Spinal cord (tissue), 10 donors: ENCODE results near the gene GTPBP1. TPM values are rescaled to one million over a fixed set of nuclear protein-coding genes. Genes with fewer than 3 reads are reported as not detected.

Experiments
- DNase-seq, 6 donors: peaks; one replicate each; pipeline versions ENCODE4 v3.0.0 to v3.0.0-alpha.2; 2013 to 2015; ENCODE audit warnings: low spot score in 6 of 6, low read depth in 4 of 6
- H3K27ac ChIP-seq: one replicate; pipeline ENCODE4 v1.5.1; 2013; ENCODE audit warnings: low read depth, low read length, control low read depth
- H3K27me3 ChIP-seq: one replicate; pipeline ENCODE4 v1.6.1; 2013; ENCODE audit warnings: low read length; ENCODE audit not compliant: control insufficient read depth, insufficient read depth
- H3K36me3 ChIP-seq: one replicate; pipeline ENCODE4 v1.6.1; 2013; ENCODE audit warnings: low read length; ENCODE audit not compliant: control insufficient read depth, insufficient read depth
- H3K4me1 ChIP-seq: one replicate; pipeline ENCODE4 v1.6.1; 2013; ENCODE audit warnings: low read length; ENCODE audit not compliant: control insufficient read depth, insufficient read depth
- H3K4me3 ChIP-seq: one replicate; pipeline ENCODE4 v1.5.1; 2013; ENCODE audit warnings: low read depth, low read length, control low read depth
- H3K9me3 ChIP-seq: one replicate; pipeline ENCODE4 v1.6.1; 2013; ENCODE audit warnings: low read length; ENCODE audit not compliant: control insufficient read depth, insufficient read depth
- WGBS: methylation state at CpG from one replicate; pipeline ENCODE4 v1.1.5; 2013; ENCODE audit warnings: missing lambda C conversion rate; ENCODE audit not compliant: insufficient coverage; 5-methylcytosine and 5-hydroxymethylcytosine counted together
- polyA plus RNA-seq, 2 donors: library from polyadenylated mRNA; unstranded; fragments of 120-200 nt; gene quantifications; one replicate each; pipeline ENCODE4 v1.2.1, GENCODE V29; 2013; ENCODE audit not compliant: insufficient read length in 2 of 2
- total RNA-seq, 2 donors: library from RNA; depleted of rRNA in 1 of 2; stranded (reverse); fragments of 120-200 nt in 1 of 2; fragments of >200 nt in 1 of 2; gene quantifications; one replicate each; pipeline versions ENCODE4 v1.2.3 to v1.2.4, GENCODE V29; 2013 to 2014
- donor health status: healthy.

The GTPBP1 gene
- total and polyA plus RNA-seq, 4 donors, result 25.0 to 79.6 (median 44.4) TPM

DNA sequence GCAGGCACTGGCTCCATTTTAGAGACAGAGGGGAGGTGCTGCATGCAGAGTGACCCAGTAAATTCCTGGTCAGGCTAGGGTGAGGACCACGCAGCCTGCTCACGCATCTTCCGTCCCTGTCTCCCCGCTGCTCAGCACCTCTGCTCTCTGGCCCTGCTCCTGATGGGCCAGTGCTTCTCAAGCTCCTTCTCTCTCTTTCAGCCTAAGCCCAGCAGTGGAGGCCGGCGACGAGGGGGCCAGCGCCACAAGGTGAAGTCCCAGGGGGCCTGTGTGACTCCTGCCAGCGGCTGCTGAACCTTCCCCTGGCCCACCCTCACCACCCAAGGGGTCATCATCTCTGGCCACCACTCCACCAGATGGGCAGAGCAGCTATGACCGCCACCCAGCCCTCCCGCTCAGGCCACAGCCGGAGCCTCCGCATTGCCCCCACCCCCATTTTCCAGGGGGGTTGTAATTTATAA is 24.7 kb downstream of the GTPBP1 start:
- no peak for DNase-seq
- no peaks in the 10 kb centered on the region for H3K27me3 ChIP-seq

DNA sequence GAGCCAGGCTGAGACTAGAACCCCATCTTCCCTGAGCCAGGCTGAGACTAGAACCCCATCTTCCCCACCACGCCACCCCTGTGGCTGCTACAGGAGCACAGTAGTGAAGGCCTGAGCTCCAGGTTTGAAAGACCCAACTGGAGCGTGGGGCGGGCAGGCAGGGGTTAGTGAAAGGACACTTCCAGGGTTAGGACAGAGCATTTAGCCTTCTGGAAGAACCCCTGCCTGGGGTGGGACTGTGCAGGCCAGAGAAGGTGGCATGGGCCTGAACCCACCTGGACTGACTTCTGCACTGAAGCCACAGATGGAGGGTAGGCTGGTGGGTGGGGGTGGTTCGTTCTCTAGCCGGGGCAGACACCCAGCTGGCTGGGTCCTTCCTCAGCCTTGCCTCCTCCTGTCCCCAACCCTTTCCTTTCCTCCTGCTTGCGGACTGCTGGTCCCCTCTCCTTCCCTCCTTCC is 26.0 kb downstream of the GTPBP1 start:
- H3K4me3 ChIP-seq, result no peak overlapping the region
- DNase-seq, result no peak
- peaks cover 35% of the 10 kb centered on the region for H3K4me1 ChIP-seq
- H3K27me3 ChIP-seq, result no peaks in the 10 kb centered on the region
- H3K27ac ChIP-seq, result no peak overlapping the region
- peaks cover 98% of the 10 kb centered on the region for H3K36me3 ChIP-seq
- no peaks in the 10 kb centered on the region for H3K9me3 ChIP-seq
- 84% methylated on average over 3 of the region's 6 CpGs for WGBS

More for the DNA sequence above, 24.7 kb downstream of the GTPBP1 start:
- WGBS, result 93% methylated on average over 9 of the region's 13 CpGs
- Histone ChIP-seq H3K4me1 (peaks cover 35% of the 10 kb centered on the region), H3K9me3 (no peaks in the 10 kb centered on the region), H3K27ac (no peak overlapping the region), H3K4me3 (no peak overlapping the region), H3K36me3 (peaks cover 98% of the 10 kb centered on the region)

DNA sequence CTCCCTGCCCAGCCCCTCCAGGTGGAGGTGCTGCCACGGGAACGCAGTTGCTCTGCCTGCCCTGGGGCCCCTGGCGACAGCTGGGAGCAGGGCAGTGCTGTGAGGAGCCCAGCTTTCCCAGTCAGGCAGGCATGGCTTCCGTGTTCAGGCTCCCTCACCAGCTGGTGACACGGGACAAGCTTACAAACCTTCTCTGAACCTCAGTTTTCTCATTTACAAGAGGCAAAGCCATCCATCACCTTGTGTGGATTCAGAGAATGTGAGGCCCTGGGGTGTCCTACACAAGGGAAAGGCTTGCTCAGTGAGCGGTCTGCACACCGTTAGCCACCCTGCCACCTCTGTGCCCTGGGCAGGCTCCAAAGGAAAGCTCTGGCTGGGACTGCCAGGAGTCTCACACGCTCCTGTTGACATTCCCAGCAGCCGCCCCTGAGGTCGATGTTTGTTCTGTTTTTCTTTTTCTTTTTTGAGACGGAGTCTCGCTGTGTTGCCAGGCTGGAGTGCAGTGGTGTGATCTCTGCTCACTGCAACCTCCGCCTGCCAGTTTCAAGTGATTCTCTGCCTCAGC is 26.6 kb downstream of the GTPBP1 start:
- H3K36me3 ChIP-seq, result peaks cover 98% of the 10 kb centered on the region
- no peaks in the 10 kb centered on the region for H3K9me3 ChIP-seq
- no peaks in the 10 kb centered on the region for H3K27me3 ChIP-seq
- H3K4me3 ChIP-seq, result no peak overlapping the region
- H3K27ac ChIP-seq, result no peak overlapping the region
- no peak for DNase-seq
- WGBS, result 58% methylated on average over 11 of the region's 13 CpGs
- peaks cover 35% of the 10 kb centered on the region for H3K4me1 ChIP-seq

DNA sequence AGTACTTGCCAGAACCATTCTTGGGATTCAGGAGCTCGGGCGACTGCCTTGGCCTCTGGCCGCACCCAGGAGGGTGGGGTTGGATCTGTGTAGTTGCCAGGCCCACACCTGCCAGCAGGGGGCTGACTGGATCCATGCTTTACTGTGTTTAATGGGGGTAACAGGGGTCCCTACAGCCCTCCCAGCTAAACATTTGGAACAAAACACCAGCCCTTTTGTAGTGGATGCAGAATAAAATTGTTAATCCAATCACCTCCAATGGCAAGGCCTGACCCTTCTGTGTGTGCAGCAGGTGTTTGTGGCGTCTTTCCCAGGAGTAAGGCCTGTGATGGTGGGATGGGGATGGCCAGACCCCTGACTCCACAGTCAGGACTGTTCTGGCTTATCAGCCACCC is 27.6 kb downstream of the GTPBP1 start:
- peak in 2 of 6 donors; percentile 70 to 72 for DNase-seq
- Histone ChIP-seq H3K4me3 (no peak overlapping the region), H3K27me3 (no peaks in the 10 kb centered on the region), H3K27ac (peak overlapping the region; percentile 45), H3K4me1 (peaks cover 35% of the 10 kb centered on the region), H3K9me3 (no peaks in the 10 kb centered on the region), H3K36me3 (peaks cover 98% of the 10 kb centered on the region)
- 100% methylated on average over 1 of the region's 4 CpGs for WGBS

DNA sequence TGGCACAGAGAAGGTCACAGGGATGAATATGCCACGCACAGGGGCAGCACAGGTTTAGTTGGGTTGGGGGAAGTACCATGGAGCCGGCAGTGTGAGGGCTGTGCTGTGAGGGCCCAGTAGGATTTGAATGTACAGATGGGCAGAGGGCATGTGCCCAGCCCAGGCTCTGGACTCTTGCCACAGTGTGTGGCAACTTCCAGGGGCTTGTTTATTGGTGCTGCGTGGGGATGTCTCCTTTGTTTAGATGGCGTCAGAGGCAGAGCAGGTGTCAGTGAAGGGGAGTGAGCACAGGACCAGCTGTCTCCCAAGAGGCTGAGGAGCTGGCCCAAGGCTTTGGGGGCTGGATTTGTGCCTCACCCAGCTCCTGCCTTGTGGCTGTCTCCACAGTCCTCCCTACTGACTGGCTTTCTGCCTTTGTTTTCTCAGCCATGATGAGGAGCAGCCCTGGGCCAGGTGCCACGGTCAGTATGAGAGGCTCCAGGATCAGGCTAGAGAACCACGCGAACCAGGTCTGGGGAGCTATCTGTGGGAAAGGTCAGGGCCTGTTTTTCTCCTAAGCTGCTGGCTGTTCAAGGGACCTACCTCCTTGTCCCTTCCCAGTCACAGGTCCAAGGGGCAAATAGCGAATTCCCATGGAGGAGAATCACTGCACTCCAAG is 28.1 kb downstream of the GTPBP1 start:
- Histone ChIP-seq H3K4me1 (peaks cover 33% of the 10 kb centered on the region), H3K36me3 (peaks cover 98% of the 10 kb centered on the region), H3K9me3 (no peaks in the 10 kb centered on the region), H3K27me3 (no peaks in the 10 kb centered on the region), H3K4me3 (no peak overlapping the region), H3K27ac (peak overlapping the region; percentile 52)
- WGBS, result 28% methylated on average over 6 of the region's 8 CpGs
- peak in 2 of 6 donors; percentile 64 to 82 for DNase-seq

DNA sequence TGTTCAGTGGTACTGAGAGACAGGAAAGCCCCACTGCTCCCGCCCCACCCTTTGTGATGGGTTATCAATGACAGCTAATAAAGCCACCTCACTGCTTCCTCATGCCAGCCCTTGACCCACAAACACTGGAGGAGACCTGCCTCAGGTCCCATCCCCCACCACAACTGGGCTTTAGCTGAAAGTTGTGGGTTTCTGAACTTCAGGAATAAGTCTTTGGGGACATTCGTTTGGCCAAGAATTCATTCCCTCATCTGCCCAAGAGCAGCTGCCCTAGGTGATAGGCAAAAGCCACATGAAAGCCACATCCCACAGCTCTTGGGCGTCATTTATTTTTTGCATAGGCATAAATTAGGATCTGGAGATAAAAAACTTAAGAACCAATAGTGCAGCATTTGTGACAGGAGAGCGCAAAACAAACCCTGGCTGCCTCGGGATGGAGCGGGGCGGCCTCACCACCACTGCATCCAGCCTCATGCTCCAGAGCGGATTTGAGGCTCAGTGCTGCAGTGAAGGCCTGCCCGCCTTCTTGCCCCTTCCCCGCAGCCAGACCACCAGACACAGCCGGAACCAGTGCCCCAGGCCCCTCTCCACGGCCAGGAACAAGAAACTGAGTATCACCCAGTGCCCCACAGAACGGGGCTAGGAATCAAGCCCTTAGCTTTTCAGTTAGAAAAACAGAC is 28.8 kb downstream of the GTPBP1 start:
- no peaks in the 10 kb centered on the region for H3K9me3 ChIP-seq
- H3K4me3 ChIP-seq, result no peak overlapping the region
- H3K27me3 ChIP-seq, result no peaks in the 10 kb centered on the region
- 94% methylated on average over 9 of the region's 13 CpGs for WGBS
- no peak for DNase-seq
- H3K36me3 ChIP-seq, result peaks cover 98% of the 10 kb centered on the region
- peak overlapping the region; percentile 52 for H3K27ac ChIP-seq
- H3K4me1 ChIP-seq, result peaks cover 26% of the 10 kb centered on the region

DNA sequence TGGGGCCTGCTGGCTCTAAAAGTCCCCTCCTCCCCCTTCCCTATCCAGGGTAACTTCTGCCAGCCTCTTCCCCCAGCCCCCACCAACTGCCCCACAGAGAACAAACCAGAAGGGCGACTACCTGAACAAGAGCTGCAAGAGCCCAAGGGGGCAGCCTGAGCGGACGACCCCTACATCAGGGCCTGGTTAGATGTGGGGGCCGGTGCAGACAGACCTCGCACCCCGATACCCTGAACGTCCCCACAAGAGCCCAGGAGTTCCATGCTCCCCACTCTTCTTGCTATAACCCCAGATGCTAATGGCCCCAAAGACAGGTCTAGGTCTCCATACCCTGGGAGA is 29.4 kb downstream of the GTPBP1 start:
- Histone ChIP-seq H3K4me3 (no peak overlapping the region), H3K4me1 (peaks cover 26% of the 10 kb centered on the region), H3K9me3 (no peaks in the 10 kb centered on the region), H3K27me3 (no peaks in the 10 kb centered on the region), H3K27ac (no peak overlapping the region), H3K36me3 (peaks cover 98% of the 10 kb centered on the region)
- no peak for DNase-seq
- WGBS, result 99% methylated on average over 7 of the region's 7 CpGs

DNA sequence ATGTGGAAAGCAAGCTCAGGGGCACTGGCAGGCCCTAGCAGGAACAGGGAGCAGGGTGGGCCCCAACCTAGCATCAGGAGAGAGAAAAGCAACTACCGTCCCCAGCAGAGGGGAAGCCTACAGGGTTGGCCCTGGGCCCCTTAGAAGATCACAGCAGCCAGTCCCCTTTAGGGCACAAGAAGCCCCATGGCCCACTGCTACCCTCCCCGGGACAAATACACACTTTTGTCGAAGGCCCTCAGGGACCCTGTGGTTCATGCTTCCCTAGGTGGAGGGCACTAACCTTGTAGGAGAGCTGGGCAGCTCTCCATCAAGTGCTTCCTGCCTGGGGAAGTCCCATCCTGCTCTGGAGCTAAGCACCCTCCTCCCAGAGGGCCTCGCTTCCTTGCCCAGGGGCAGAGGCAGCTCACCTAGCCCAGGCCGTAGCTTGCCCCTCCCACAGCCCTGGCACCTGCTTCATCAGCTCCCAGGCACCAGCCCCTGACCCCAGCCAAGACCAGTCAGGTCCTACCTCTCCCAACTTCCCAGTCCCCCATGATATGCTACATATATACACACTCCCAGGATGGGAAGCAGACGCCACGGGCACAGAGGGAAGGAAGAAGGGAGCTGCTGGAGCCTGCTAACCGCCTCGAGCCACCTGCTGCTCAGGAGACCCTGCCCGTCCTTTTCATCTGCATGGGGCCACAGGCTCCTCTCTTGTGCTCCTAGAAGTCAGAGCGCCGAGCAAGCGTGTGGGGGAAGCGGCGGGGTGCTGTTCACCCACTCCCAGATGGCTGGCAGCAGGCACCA is 29.9 kb downstream of the GTPBP1 start:
- DNase-seq, result no peak
- 83% methylated on average over 14 of the region's 15 CpGs for WGBS
- Histone ChIP-seq H3K36me3 (peaks cover 98% of the 10 kb centered on the region), H3K9me3 (no peaks in the 10 kb centered on the region), H3K27ac (no peak overlapping the region), H3K27me3 (no peaks in the 10 kb centered on the region), H3K4me1 (peaks cover 31% of the 10 kb centered on the region), H3K4me3 (no peak overlapping the region)

DNA sequence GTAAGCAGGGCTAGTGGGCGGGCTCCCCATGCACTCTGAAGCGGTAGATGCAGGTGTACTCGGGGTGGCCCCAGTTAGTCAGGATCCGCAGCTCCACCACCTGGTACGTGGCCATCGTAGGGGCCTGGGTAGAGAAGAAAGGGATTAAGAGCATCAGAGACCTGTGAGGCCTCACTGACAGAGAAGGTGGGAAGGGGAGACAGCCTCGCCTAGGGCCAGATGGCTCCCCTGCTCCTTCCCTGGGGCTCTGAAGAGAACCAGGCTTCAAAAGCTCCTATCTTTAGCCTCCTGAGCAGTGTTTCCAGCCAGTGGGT is 30.5 kb downstream of the GTPBP1 start:
- peaks cover 98% of the 10 kb centered on the region for H3K36me3 ChIP-seq
- peaks cover 34% of the 10 kb centered on the region for H3K4me1 ChIP-seq
- no peak overlapping the region for H3K4me3 ChIP-seq
- H3K27ac ChIP-seq, result no peak overlapping the region
- no peaks in the 10 kb centered on the region for H3K27me3 ChIP-seq
- H3K9me3 ChIP-seq, result no peaks in the 10 kb centered on the region
- WGBS, result 89% methylated on average over 7 of the region's 7 CpGs
- no peak for DNase-seq
